Left renal cortex interstitium (tissue), 4 donors: ENCODE results near the gene DNALI1. TPM values are rescaled to one million over a fixed set of nuclear protein-coding genes. Genes with fewer than 3 reads are reported as not detected.

Source experiments
- DNase-seq, 4 donors: peaks; one replicate each; pipeline ENCODE4 v3.0.0-alpha.2; 2013; ENCODE audit warnings: low read depth in 4 of 4, low spot score in 2 of 4, missing footprints in 1 of 4
- polyA plus RNA-seq, 4 donors: library from polyadenylated mRNA; unstranded; fragments of 120-200 nt; gene quantifications; one replicate each; pipeline ENCODE4 v1.2.1, GENCODE V29; 2013; ENCODE audit not compliant: insufficient read length in 4 of 4

The DNALI1 gene
- polyA plus RNA-seq, 4 donors, result 61.7 to 76.1 (median 65.6) TPM

DNA sequence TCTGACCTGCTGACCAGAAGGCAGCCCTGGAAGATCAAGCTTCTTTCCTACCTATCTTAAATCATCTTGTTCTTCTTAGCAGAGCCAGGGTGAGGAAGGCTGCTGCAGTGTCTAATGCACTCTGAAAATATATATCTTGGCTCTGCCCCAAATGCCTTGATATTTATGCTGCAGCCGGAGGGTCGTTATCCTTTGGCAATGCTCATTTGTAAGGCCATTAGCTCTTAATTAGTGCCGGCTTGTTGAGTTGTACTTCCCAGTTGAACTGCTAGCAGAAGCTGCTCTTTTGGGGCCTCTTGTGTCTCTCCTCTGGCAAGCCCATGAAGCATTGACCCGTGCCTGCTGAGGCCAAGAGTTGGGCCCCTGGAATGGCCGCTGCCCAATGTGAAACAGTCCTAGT lies 43.2 kb downstream of the DNALI1 start:
- DNase-seq, result no peak

DNA sequence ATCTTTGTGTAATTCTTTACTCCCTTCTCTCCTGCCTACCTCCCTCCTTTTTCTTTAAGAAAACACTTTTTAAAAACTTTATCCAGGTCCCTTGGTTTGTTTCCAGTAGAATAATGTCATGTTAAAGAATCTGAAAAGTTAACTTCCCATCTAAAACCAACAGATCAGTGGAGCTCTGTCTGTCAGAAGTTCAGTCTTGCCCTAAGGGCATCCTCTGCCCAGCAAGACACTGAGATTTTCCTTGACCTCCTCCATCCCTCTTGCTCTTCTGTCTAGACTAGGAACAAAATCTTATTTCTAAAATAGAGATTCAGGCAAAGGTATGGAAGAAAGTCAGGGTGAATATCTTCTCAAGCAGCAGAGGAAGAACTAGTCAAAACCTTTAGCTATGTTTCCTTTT lies 44.7 kb downstream of the DNALI1 start:
- DNase-seq, result no peak

DNA sequence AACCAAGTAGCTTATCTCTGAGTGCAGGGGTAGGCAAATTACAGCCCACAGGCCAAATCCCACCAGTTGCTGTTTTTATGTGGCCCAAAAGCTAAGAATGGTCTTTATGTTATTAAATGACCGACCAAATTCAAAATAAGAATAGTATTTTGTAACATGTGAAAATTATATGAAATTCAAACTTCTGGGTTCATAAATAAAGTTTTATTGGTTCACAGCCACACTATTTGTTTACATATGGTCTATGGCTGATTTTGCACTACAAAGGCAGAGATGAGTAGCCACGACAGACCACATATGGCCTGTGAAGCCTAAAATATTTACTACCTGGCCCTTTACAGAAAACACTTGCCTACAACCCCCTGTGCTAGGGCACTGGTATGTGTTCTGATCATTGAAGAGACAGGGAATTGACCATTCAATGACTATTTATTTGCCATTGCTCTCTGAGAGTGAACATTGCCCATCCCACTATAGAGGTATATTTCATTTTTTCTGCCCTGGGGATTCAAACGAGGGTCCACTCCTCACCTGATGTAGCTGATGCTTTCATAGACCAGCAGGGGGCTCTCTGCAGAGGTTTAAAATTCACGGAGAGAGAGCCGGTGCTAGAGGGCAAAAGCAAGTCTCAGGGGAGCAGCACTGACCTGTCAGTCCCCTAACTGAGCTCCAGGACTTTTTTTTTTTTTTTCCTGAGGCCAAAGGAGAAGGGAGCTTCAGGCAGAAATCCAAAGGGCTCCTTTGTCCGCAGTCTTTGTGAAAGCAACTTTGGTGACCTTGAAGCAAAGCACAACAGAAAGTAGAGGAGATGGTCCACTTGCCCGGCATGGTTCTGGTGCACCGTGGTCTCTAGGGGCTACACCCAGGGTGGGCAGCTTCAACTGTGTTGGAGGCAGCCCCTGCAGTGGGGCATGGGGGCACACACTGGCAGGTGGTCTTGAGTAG lies 46.3 kb downstream of the DNALI1 start:
- DNase-seq, result no peak

DNA sequence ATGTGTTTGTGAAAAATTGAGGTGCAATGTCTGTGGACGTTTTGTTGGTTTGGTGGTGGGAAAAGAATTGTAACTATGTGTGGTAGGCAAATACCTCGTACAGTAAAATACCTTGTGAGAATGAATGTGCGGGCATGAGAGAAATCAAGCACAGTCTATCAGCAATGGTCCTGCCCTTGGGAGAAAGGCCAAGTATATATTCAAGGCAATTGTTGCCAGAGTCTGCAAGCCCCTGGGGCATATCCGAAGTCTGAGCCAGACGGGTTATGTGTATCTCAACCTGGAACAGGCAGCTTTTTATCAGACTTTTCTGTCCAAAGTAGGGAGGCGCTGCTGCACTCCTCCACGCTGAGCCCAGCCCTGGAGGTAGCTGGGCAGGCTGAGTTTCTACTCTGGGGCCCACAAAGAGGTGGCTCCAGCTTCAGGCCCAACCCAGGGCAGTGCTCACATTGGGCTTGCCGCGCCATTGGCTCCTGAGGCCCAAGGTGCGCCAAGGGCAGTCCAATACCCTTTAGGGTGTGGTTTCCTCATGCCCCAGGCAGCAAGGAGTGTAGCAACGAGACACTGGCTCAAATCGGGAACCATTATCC lies 48.4 kb downstream of the DNALI1 start:
- DNase-seq, result no peak

DNA sequence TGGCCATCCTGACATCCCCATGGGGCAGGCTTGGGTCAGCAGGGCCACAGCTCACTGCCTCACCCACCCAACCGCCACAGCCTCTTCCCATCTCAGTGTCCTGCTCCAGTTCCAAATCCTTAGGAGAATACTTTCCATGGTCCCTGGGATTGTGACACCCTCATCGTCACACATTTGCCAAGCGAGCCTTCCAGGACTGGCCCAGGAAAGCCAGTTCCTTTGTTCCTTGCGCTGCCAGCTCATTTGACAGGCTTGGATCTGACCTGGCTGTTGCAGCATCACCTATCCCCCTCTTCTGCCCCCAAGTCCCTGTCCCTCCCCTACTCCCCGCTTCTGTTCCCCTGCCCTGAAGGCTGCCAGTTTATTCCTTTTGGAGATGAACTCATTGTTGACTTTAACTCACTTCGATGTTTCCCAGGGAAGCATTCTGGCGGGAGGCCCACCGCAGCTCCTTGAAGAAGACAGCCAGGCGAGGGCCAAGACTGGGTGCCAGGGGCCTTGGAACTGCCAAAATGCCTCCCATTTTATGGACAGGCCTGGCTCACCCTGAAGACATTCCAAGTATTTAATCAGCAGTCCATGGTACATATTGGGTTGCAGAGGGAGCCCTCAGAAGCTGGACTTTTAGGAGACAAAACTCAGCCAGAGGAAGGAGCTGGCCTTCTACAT lies 49.2 kb downstream of the DNALI1 start:
- DNase-seq, result no peak

DNA sequence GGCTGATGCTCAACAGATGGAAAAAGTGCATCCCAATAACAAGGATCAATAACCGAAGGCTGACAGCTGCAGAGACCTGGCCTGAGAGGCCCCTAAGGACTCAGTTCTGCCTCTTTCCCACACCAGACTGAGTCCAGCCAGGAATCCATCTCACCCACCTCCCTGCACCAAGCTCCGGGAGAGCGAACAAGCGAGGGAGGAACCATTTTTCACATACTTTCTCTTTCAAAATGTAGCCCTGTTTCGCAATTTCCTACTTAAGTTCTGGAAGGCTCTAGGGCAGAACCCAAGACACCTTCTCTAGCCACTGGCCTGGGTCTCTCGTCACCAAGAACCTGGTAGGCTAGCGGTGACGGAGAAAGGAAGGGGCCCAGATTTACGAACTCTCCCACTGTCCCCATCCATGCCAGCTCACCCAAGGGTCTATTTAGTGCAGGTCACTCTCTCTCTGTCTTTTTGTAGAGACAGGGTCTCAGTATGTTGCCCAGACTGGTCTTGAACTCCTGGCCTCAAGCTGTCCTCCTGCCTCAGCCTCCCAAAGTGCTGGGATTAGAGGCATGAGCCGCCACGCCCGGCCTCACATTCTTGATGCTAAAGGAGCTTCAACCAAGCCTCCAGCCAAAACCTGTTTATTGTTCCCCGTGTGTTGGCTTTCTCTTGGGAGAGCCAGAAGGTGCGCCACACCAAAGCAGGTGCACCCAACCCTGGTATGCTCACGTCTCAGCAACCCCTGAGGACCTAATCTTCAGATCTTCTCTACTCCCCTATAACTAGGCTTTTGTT lies 49.9 kb downstream of the DNALI1 start:
- DNase-seq, result no peak

DNA sequence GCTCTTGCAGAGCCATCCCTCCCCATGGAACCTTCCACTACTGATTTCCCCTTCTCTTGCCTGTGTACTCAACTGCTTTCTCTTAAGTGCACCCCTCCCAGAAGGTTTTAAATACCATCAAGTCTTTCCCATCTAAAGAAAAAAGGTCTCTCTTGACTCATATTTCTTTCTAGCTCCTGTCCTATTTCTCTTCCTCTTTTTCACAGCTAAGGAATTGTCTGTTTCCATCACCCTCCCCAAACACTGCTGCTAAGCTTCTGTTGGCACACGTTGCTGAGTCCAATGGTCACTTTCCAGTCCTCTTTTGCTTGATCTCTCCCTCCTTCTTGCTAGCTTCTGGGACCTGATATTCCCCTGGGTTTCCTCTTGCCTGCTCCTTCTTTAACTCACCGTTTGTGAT lies 52.3 kb downstream of the DNALI1 start:
- DNase-seq, result no peak

DNA sequence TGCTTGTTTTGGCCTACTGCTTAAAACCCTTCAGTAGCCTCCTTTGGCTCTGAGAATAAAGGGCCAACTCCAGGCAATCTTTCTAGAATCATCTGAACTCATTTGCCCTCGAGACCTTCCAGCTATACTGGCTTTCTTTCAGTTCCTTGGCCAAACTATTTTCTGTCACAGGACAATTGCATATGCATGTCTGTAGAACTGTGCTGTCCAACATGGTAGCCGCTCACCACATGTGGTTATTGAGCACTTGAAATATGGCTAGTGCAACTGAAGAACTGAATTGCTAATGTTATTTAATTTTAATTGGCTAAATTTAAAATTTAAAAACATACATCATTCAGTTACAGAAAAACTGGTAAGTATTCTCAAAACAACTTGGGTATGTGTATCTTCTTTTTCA lies 53.3 kb downstream of the DNALI1 start:
- no peak for DNase-seq

DNA sequence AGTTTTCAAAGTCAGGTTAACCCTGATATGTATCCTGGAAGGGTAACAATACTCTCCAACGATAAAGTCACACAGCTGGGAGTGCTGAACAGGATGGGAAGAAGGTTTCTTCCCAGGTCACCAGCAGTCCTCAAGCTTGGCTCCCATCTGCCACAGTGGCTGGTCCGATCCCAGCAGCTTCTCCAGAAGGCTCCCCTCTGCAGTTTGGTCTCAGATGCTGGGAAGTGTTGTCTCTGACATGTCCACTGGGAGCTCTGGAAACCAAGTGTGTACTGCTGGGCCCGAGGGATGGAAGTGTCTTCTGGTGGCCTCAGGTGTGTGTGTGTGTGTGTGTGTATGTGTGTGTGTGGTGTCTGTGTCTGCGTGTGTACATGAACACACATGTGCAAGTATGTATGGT lies 55.4 kb downstream of the DNALI1 start:
- DNase-seq, result no peak

DNA sequence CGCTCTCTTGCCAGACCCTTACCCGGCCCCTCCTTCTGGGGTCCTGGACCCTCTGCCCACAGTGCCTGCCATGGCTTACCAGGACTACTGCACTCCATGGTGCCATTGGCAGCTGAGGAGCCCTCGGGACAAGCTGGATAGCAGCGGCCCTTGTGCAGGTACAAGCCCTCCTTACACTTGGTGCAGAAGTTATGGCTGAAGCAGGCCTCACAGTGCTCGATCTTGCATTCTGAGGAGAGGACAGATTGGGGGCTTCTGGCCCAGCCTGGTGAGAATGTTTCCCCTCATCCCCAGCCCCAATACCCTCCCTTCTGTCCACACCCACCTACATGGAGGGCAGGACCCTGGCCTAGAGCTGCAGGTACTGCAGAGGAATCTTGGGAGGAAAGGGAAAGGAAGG lies 57.4 kb downstream of the DNALI1 start:
- no peak for DNase-seq

DNA sequence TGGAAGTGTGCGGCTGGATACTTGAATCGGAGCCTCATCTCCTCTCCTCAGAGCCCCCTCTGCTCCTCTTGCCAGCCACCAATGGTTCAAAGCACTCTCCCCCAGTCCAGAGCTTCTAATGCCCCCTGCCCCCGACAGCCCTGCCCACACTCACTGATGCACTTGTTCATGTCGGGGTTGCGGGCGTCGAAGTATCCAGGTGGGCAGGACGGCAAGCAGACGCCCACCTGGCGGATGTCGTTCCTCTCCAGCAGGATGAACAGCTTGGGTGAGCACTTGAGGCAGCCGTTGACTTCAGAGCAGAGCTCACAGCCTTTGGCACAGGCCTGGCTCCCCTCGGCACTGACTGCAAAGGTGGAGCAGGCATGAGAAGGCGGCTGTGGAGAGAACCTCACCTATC lies 59.6 kb downstream of the DNALI1 start:
- no peak for DNase-seq

Other genes with a start within 250 kb of the DNALI1 start
- gene ZC3H12A, start 82.4 kb upstream of the DNALI1 start, polyA plus RNA-seq, result 1 to 10 TPM; 1.8 to 4.2 (median 2.3) TPM
- gene MEAF6, start 42.2 kb upstream of the DNALI1 start, polyA plus RNA-seq, result 10 to 100 TPM; 93.4 to 97.9 (median 96.3) TPM
- 10 to 100 TPM; 13.0 to 15.6 (median 14.0) TPM for gene SNIP1, start 2.6 kb upstream of the DNALI1 start, polyA plus RNA-seq
- 10 to 100 TPM; 62.7 to 84.1 (median 71.7) TPM for gene GNL2, start 39.0 kb downstream of the DNALI1 start, polyA plus RNA-seq
- 1 to 10 TPM; 4.6 to 7.9 (median 7.2) TPM for gene RSPO1, start 78.0 kb downstream of the DNALI1 start, polyA plus RNA-seq
- 10 to 100 TPM; 16.2 to 18.9 (median 17.4) TPM for gene CDCA8, start 135.6 kb downstream of the DNALI1 start, polyA plus RNA-seq
- under 1 TPM; 0.07 to 0.37 (median 0.19) TPM for gene EPHA10, start 208.2 kb downstream of the DNALI1 start, polyA plus RNA-seq
- 1 to 10 TPM; 3.5 to 5.5 (median 4.7) TPM for gene MANEAL, start 236.9 kb downstream of the DNALI1 start, polyA plus RNA-seq